ENCODE results near the gene ZBED3.

DNA sequence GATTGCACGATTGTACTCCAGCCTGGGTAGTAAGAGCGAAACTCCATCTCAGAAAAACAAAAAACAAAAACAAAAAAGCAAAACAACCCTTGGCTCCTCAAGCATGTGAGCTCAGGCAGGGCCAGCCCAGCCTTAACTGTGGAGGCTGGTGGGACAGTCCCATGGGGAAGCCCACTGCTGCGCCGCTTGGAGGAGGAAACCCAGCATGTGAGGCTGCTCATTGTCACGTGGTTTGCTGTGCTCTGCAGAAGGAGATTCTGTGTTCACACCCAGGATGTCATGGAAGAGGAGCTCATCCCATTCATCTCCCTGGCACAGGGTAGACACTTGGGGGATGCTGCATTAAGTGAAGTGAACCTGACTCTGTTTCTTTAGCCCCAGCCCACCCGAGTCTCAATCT is 4.0 kb downstream of the ZBED3 start:
- TF ChIP-seq, protein P1, sequence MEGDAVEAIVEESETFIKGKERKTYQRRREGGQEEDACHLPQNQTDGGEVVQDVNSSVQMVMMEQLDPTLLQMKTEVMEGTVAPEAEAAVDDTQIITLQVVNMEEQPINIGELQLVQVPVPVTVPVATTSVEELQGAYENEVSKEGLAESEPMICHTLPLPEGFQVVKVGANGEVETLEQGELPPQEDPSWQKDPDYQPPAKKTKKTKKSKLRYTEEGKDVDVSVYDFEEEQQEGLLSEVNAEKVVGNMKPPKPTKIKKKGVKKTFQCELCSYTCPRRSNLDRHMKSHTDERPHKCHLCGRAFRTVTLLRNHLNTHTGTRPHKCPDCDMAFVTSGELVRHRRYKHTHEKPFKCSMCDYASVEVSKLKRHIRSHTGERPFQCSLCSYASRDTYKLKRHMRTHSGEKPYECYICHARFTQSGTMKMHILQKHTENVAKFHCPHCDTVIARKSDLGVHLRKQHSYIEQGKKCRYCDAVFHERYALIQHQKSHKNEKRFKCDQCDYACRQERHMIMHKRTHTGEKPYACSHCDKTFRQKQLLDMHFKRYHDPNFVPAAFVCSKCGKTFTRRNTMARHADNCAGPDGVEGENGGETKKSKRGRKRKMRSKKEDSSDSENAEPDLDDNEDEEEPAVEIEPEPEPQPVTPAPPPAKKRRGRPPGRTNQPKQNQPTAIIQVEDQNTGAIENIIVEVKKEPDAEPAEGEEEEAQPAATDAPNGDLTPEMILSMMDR (IDR thresholded peaks at IDR 0.05), result no peak
- no peak for TF ChIP-seq POLR2A (IDR thresholded peaks at IDR 0.05)
